Activated CD8-positive, alpha-beta memory T cell treated with anti-CD3 and anti-CD28 coated beads, Interleukin-2, amount 10 ng/mL, durations not matched to agents 7 days and 5 days (primary cell): ENCODE measurements around the gene SLC35B2. TPM values are rescaled to one million over a fixed set of nuclear protein-coding genes. Genes with fewer than 3 reads are reported as not detected.
A peak's percentile ranks its signal among the peaks of the same experiment; 100 is the strongest.
"Not testable (repeated sequence)": the region's sequence is repeated elsewhere in the genome, so short reads cannot be mapped to it uniquely, and the experiment has no call there.

Experiments
- ATAC-seq: fragments of 150-1000 bp; cut with Tn5 transposase; one replicate; pipeline ENCODE4 v1.10.0; 2021; ENCODE audit warnings: moderate library complexity
- CTCF ChIA-PET: fragments of 350-600 bp; sonication (Branson Sonifier 250); formaldehyde crosslinking; loops from one replicate; lab custom pipeline; 2021; ENCODE audit warnings: antibody characterized with exemption; lab: Charles Lee
- DNase-seq: peaks from one replicate; pipeline ENCODE4 v3.0.0-alpha.2; 2020
- H3K27ac Mint-ChIP-seq: one replicate; pipeline ENCODE4 v1.8.0; 2021; ENCODE audit warnings: mild to moderate bottlenecking, mixed read lengths
- H3K27me3 Mint-ChIP-seq: one replicate; pipeline ENCODE4 v1.8.0; 2021; ENCODE audit warnings: mixed read lengths
- H3K36me3 Mint-ChIP-seq: one replicate; pipeline ENCODE4 v1.8.0; 2021; ENCODE audit warnings: mild to moderate bottlenecking, mixed read lengths
- H3K4me1 Mint-ChIP-seq: one replicate; pipeline ENCODE4 v1.8.0; 2021; ENCODE audit warnings: mixed read lengths
- H3K4me3 Mint-ChIP-seq: one replicate; pipeline ENCODE4 v1.8.0; 2021; ENCODE audit warnings: mild to moderate bottlenecking, moderate library complexity, mixed read lengths
- H3K9me3 Mint-ChIP-seq: one replicate; pipeline ENCODE4 v1.8.0; 2022; ENCODE audit warnings: low read depth, mixed read lengths
- total RNA-seq, 2 experiments: library from RNA; stranded (reverse); gene quantifications; one replicate each; pipeline ENCODE4 v1.2.3, GENCODE V29; 2021

The SLC35B2 gene
- total RNA-seq, 2 experiments from 2014 or later = 28.0 to 39.6 TPM

- Mint-ChIP-seq H3K27me3 (no peaks in the 10 kb centered on the region), H3K9me3 (no peaks in the 10 kb centered on the region), H3K36me3 (peaks cover 3% of the 10 kb centered on the region), H3K4me3 (no peak overlapping the region), H3K4me1 (peaks cover 19% of the 10 kb centered on the region), H3K27ac (peak overlapping the region; percentile 54)
- ATAC-seq (no peak), DNase-seq (no peak)
- CTCF ChIA-PET = interaction anchor here (0.8 to 7.6 kb wide), 6 partner anchors 10 to 137 kb away, joined by 3 to 88 read pairs (median 24); partner anchors contain the start of genes HSP90AB1 and SLC29A1
Measured at GRCh38 chr6:44232676-44233566, 24.4 kb downstream of the SLC35B2 start.

GRCh38 chr6:44231426-44231825 lies 25.9 kb downstream of the SLC35B2 start:
- H3K9me3 Mint-ChIP-seq, H3K27me3 Mint-ChIP-seq, H3K27ac Mint-ChIP-seq, ATAC-seq, H3K4me1 Mint-ChIP-seq, CTCF ChIA-PET, DNase-seq, H3K36me3 Mint-ChIP-seq, H3K4me3 Mint-ChIP-seq: not testable (repeated sequence)

GRCh38 chr6:44230034-44230675 lies 27.2 kb downstream of the SLC35B2 start:
- DNase-seq (no peak), ATAC-seq (no peak)
- Mint-ChIP-seq H3K27ac (no peak overlapping the region), H3K36me3 (peaks cover 3% of the 10 kb centered on the region), H3K4me1 (peaks cover 11% of the 10 kb centered on the region), H3K4me3 (no peak overlapping the region), H3K9me3 (no peaks in the 10 kb centered on the region), H3K27me3 (no peaks in the 10 kb centered on the region)
- CTCF ChIA-PET = interaction anchor here (1.0 to 1.5 kb wide), 2 partner anchors 8 to 9 kb away, joined by 3 read pairs; no protein-coding TSS in a partner anchor

- Mint-ChIP-seq H3K4me1 (peaks cover 17% of the 10 kb centered on the region), H3K4me3 (no peak overlapping the region), H3K9me3 (no peaks in the 10 kb centered on the region), H3K27ac (no peak overlapping the region), H3K27me3 (no peaks in the 10 kb centered on the region), H3K36me3 (peaks cover 3% of the 10 kb centered on the region)
- DNase-seq (no peak), ATAC-seq (no peak)
- CTCF ChIA-PET = interaction anchor here (1.0 to 1.5 kb wide), 2 partner anchors 8 to 9 kb away, joined by 3 read pairs; no protein-coding TSS in a partner anchor
Measured at GRCh38 chr6:44229376-44230033, 27.8 kb downstream of the SLC35B2 start.

- no peak for DNase-seq
- H3K4me1 Mint-ChIP-seq = peaks cover 23% of the 10 kb centered on the region
- ATAC-seq = no peak
- CTCF ChIA-PET = interaction anchor here (0.8 to 1.7 kb wide), 3 partner anchors 8 to 28 kb away, joined by 3 to 10 read pairs (median 3); no protein-coding TSS in a partner anchor
- no peaks in the 10 kb centered on the region for H3K27me3 Mint-ChIP-seq
- no peak overlapping the region for H3K27ac Mint-ChIP-seq
- no peak overlapping the region for H3K4me3 Mint-ChIP-seq
- H3K9me3 Mint-ChIP-seq = no peaks in the 10 kb centered on the region
- peaks cover 3% of the 10 kb centered on the region for H3K36me3 Mint-ChIP-seq
Measured at GRCh38 chr6:44228836-44229235, 28.5 kb downstream of the SLC35B2 start.

- Mint-ChIP-seq H3K36me3 (peaks cover under 1% of the 10 kb centered on the region), H3K4me1 (peaks cover 20% of the 10 kb centered on the region), H3K9me3 (no peaks in the 10 kb centered on the region), H3K27me3 (no peaks in the 10 kb centered on the region), H3K4me3 (no peak overlapping the region), H3K27ac (no peak overlapping the region)
- DNase-seq (no peak), ATAC-seq (no peak)
- CTCF ChIA-PET = interaction anchor here (0.8 to 1.7 kb wide), 3 partner anchors 8 to 28 kb away, joined by 3 to 10 read pairs (median 3); no protein-coding TSS in a partner anchor
Measured at GRCh38 chr6:44228433-44228832, 28.9 kb downstream of the SLC35B2 start.

GRCh38 chr6:44228031-44228430 lies 29.3 kb downstream of the SLC35B2 start:
- Mint-ChIP-seq H3K27me3 (no peaks in the 10 kb centered on the region), H3K4me3 (no peak overlapping the region), H3K4me1 (peaks cover 20% of the 10 kb centered on the region), H3K27ac (no peak overlapping the region), H3K36me3 (no peaks in the 10 kb centered on the region), H3K9me3 (no peaks in the 10 kb centered on the region)
- DNase-seq (no peak), ATAC-seq (no peak)
- CTCF ChIA-PET = interaction anchor here (0.8 to 1.7 kb wide), 3 partner anchors 9 to 29 kb away, joined by 3 to 10 read pairs (median 3); no protein-coding TSS in a partner anchor

- no peaks in the 10 kb centered on the region for H3K36me3 Mint-ChIP-seq
- no peak overlapping the region for H3K27ac Mint-ChIP-seq
- no peaks in the 10 kb centered on the region for H3K27me3 Mint-ChIP-seq
- ATAC-seq = no peak
- H3K9me3 Mint-ChIP-seq = no peaks in the 10 kb centered on the region
- CTCF ChIA-PET = interaction anchor here (1.5 to 1.7 kb wide), 2 partner anchors 10 to 30 kb away, joined by 3 to 10 read pairs; no protein-coding TSS in a partner anchor
- H3K4me3 Mint-ChIP-seq = no peak overlapping the region
- no peak for DNase-seq
- peaks cover 24% of the 10 kb centered on the region for H3K4me1 Mint-ChIP-seq
Measured at GRCh38 chr6:44227148-44227793, 30.1 kb downstream of the SLC35B2 start.

- Mint-ChIP-seq H3K27ac (no peak overlapping the region), H3K36me3 (no peaks in the 10 kb centered on the region), H3K9me3 (no peaks in the 10 kb centered on the region), H3K27me3 (no peaks in the 10 kb centered on the region), H3K4me1 (peaks cover 27% of the 10 kb centered on the region), H3K4me3 (no peak overlapping the region)
- DNase-seq (no peak), ATAC-seq (no peak)
- CTCF ChIA-PET = interaction anchor here (1.2 to 6.8 kb wide), 2 partner anchors 9 to 21 kb away, joined by 3 to 88 read pairs; no protein-coding TSS in a partner anchor
Measured at GRCh38 chr6:44226368-44227147, 30.8 kb downstream of the SLC35B2 start.

GRCh38 chr6:44225579-44226325 lies 31.6 kb downstream of the SLC35B2 start:
- no peak overlapping the region for H3K4me3 Mint-ChIP-seq
- no peaks in the 10 kb centered on the region for H3K9me3 Mint-ChIP-seq
- CTCF ChIA-PET = interaction anchor here (1.2 to 6.8 kb wide), 3 partner anchors 10 to 32 kb away, joined by 3 to 88 read pairs (median 17); partner anchors contain the start of gene SLC35B2
- no peaks in the 10 kb centered on the region for H3K36me3 Mint-ChIP-seq
- ATAC-seq (no peak), DNase-seq (no peak)
- H3K27ac Mint-ChIP-seq = no peak overlapping the region
- no peaks in the 10 kb centered on the region for H3K27me3 Mint-ChIP-seq
- peaks cover 31% of the 10 kb centered on the region for H3K4me1 Mint-ChIP-seq

GRCh38 chr6:44224965-44225305 lies 32.4 kb downstream of the SLC35B2 start:
- Mint-ChIP-seq H3K4me1 (peaks cover 33% of the 10 kb centered on the region), H3K27ac (no peak overlapping the region), H3K27me3 (no peaks in the 10 kb centered on the region), H3K9me3 (no peaks in the 10 kb centered on the region), H3K4me3 (peak overlapping the region; percentile 77), H3K36me3 (no peaks in the 10 kb centered on the region)
- CTCF ChIA-PET = interaction anchor here (0.7 to 6.8 kb wide), 11 partner anchors 11 to 128 kb away, joined by 3 to 88 read pairs (median 4); partner anchors contain the start of genes HSP90AB1 and SLC35B2
- ATAC-seq = no peak
- no peak for DNase-seq
